HTERT RPE-1 (cell line): Measurements from ENCODE around the gene CEACAM19.
"Not testable (repeated sequence)": the region's sequence is repeated elsewhere in the genome, so short reads cannot be mapped to it uniquely, and the experiment has no call there.

ENCODE experiments used
- in situ Hi-C: fragments of 300-500 bp; cut with MboI; formaldehyde crosslinking; loops from 4 replicates; pipeline ENCODE4 v1.14.3; 2020; ENCODE audit warnings: low sequenced_read_pairs

Gene CEACAM19, protein sequence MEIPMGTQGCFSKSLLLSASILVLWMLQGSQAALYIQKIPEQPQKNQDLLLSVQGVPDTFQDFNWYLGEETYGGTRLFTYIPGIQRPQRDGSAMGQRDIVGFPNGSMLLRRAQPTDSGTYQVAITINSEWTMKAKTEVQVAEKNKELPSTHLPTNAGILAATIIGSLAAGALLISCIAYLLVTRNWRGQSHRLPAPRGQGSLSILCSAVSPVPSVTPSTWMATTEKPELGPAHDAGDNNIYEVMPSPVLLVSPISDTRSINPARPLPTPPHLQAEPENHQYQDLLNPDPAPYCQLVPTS

DNA sequence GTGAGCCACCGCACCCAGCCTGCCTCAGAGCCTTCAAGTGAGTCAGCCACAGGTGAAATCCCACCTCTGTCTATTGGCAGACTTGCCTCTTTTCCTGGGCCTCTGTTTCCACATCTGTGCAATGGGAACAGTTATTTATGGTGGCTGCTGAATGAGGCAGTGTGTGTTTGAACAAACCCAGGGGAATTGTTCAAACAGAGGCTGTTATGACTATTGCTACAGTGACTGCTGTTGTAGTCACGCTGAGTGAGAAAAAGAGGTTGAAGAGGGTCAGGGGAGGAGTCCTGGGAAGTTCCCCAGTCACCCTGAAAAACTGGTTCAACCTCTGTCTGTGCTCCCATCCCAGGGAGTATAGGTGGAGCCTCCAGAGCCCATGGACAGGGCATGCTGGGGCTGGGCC, at the start of gene CEACAM19:
CEACAM19 (plus strand) TSS at position 83 of the 400 bp plus-strand sequence. CDS start 450 bp downstream, outside the sequence.
- in situ Hi-C loops: no loop called here

DNA sequence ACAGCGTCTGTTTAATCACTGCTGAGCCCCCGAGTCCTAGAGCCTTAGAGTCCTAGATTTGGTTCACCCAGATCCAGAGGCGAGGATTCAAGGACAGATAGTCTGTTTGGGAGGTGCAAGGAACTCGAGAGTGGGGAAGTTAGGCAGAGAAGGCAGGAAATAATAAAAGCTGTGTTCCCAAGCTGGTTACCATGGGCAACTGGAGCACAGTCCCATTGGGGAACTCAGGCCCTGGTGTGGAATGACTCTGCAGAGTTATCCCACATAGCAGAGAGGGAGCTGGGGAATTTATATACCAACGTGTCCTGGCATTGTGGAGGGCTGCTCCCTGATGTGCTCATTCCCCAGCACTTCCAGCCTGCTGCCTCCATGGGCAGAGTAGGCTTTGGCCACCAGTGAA, 48.2 kb upstream of the CEACAM19 start:
- in situ Hi-C loops: no loop called here

DNA sequence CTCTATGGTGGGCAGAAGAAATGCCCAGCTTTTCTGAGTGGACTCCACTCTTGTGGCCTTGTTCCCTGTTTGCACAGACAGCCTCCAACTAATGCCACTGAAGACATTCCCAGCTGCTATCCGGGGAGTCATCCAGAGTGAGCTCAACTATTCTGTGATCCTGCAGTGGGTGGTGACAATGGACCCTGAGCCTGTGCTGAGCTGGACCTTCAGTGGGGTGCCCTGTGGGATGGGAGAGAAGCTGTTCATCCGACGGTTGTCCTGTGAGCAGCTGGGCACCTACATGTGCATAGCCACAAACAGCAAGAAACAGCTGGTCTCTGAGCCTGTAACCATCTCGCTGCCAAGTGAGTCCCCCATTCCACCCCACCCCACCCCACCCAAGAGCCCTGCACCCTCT, 47.7 kb upstream of the CEACAM19 start:
- in situ Hi-C loops: no loop called here

DNA sequence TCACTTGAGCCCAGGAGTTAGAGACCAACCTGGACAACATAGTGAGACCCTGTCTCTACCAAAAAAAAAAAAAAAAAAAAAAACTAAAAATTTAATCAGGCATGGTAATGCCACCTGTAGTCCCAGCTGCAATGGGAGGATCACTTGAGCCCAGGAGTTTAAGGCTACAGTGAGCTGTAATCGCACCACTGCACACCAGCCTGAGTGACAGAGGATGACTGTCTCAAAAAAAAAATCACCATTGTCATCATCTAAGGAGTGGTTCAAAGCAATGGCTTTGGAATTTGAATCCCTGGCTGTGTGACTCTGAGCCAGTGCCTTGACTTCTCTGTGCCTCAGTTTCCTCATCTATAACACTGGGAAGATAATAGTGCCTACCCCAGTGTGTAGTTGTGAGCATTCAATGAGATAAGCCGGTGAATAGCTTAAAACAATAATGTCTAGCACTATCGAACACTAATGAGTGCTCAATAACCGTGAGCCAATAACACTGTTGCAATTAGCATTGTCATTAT, 46.4 kb upstream of the CEACAM19 start:
- in situ Hi-C loops: no loop called here

DNA sequence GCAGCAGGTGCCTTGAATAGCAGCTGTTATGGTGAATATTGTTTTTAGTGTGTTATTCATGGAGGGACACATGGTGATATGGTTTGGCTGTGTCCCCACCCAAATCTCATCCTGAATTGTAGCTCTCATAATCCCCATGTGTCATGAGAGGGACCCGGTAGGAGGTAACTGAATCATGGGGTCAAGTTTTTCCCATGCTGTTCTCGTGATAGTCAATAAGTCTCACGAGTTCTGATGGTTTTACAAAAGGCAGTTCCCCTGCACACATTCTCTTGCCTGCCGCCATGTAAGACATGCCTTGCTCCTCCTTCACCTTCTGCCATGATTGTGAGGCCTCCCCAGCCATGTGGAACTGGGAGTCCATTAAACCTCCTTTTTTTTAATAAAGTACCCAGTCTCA, 45.6 kb upstream of the CEACAM19 start:
- in situ Hi-C loops: not testable (repeated sequence)

DNA sequence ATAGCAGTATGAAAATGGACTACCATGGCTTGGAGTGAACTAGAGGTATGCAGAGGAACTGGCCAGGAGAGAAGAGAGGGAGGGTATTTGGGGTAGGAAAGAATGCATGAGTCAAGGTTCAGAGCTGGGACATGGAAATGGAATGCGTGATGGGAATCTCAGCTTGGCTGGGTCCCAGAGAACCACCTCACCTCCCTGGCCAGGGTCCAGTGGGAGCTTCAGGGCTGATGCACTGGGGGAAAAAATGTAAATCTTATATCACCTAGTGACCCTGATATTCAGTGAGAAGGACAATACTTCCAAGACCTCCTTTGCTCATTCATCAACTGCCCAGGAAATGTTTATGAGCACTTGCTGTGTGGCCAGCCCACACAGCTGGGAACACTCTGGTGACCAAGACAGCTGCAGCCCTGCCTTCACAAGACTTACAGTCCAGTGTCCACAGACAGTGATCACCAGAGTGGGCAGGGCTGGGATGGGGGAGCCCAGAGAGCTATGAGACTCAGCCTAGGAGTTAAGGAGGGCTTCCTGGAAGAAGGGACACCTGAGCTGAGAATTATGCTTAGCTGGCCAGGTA, 45.1 kb upstream of the CEACAM19 start:
- in situ Hi-C loops: no loop called here

DNA sequence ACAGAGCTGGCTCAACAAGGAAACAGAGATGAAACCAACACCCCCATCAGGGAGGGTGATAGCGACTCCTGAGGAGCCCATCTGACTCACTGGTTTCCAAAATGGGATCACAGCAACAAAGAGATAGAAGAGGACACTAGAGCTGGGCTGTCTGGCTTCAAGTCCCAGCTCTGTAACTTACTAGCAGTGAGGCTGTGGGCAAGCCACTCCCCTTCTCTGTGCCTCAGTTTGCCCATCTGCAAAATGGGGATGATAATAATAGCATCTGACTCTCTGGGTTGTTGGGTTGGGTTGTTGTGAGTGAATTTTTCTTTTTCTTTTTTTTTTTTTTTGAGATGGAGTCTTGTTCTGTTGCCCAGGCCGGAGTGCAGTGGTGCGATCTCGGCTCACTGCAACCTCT, 43.7 kb upstream of the CEACAM19 start:
- in situ Hi-C loops: no loop called here

DNA sequence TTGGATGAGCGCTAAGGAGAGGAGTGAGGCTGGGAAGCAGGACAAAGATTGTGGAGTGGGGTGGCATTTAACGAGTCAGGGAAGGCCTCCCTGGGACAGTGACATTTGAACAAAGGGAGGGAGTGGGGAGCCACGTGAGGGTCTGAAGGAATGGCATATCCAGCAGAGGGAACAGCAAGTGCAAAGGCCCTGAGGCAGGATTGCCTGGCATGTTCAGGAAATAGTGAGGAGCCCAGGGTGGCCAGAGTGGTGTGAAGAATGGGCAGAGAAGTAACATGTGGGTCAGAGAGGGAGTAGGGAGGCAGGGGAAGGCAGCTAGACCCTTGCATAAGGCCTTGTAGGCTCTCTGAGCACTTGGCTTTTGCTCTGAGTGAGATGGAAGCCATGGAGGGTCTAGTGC, 42.5 kb upstream of the CEACAM19 start:
- in situ Hi-C loops: no loop called here

DNA sequence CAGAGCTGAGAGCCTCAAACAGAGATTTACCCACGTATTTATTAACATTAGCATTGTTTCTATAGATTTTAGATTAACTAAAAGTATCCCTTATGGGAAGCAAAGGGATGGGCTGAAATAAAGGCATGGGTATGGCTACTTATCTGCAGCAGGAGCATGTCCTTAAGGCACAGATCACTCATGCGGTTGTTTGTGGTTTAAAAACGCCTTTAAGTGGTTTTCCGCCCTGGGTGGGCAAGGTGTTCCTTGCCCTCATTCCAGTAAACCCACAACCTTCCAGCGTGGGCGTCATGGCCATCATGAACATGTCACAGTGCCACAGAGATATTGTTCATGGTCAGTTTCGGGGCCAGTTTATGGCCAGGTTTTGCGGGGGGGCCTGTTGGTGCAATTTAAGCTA, 39.7 kb upstream of the CEACAM19 start:
- in situ Hi-C loops: not testable (repeated sequence)

DNA sequence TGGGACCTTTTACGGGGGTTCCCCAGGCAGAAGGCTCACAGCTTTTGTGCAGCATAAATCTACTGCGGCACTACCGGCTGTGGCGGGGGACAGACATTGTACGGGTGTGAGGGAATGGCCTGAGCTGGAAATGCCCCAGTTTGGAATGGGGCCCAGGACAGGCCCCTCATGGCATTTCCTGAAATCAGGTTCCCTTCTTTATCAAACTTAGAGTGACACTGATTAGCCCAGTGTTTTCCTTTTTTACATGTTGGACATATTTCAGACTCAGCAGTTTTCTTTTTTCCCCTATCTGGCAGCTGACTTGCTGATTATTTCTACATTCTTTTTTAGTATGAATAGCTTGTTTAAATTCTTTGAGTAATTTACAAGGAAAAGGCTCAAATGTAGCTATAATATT, 37.2 kb upstream of the CEACAM19 start:
- in situ Hi-C loops: not testable (repeated sequence)

DNA sequence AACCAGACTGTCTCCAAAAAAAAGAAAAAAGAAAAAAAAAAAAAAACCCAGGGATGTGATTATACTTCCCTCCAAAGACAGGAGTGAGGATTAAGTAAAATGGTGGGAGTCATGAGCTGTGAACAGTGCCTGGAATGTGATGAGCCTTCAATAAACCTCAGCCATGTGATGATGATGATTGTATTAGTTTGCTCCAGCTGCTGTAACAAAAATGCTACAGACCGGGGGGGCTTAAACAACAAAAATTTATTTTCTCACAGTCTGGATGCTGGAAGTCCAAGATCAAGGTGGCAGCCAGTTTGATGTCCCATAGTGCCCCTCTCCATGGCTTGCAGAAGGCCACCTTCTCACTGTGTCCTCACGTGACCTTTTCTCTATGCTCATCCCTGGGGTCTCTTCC, 36.5 kb upstream of the CEACAM19 start:
- in situ Hi-C loops: no loop called here

DNA sequence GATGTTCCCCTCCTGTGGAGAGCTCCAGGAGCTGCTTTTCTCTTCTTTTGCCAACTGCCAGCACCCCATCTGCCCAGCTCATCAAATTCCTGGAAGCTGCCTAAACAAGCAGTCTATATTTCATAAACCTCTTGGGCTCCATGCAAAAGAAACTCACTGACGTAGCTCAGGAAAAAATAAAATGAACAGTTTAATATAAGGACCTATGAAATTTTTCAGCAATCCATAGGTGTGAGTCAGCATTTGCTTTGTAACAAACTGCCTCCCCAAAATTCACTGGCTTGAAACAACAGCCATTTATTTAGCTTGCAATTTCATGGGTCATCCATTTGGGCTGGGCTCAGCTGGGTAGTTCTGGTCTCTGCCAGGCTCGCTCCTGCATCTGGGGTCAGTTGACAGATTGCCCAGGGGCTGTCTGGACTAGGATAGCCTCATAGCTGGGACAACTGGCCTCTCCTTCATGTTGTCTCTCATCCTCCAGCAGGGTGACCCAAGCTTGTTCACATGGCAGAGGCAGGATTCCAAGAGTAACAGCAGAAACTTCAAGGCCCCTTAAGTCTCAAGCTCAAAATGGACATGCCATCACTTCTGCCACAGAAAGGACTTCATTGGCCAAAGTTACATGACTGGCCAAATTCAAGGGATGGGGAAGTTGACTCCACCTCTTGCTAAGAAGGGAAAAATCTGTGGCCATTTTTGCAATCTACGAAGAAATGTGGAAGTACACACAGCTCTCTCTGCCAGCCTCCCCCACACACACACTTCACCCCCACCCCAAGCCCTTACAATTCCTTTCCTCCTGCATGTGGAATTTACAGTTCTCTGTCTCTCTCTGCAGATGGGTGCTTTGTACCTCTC, 35.5 kb upstream of the CEACAM19 start:
- in situ Hi-C loops: no loop called here

DNA sequence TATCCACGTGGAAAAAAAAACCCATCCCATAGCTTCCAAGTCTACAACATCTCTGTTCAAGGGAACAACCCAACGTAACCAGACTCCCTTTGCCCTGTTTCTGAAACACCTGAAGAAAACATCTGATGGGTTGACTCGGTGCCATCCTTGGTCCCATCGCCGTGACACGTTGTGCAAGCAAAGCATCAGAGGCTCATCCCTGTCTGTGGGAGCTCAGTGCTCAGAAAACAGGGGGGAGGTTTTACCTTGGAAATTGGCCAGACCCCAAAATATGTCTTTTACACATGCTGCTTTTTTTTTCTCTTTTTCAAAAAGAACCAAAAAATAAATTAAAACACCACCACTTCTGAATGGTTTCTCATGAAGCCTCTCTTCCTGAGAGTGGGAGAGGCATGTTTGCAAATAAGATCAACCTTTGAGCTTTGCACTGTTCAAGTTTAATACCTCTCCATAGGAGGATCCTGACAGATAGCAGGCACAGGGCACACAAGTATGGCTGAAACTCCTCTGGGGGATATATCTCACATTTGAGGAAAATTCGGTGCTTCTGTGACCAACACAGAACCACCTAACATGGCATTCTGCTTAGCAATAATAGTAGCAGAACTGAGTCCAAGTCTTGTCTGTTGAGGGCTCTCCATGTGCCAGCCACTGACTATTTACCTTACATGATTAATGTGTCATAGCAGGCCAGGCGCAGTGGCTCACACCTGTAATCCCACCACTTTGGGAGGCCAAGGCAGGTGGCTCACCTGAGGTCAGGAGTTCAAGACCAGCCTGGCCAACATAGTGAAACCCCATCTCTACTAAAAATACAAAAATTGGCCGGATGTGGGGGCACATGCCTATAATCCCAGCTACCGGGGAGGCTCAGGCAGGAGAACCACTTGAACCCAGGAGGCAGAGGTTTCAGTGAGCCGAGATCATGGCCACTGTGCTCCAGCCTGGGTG, 34.6 kb upstream of the CEACAM19 start:
- in situ Hi-C loops: no loop called here

DNA sequence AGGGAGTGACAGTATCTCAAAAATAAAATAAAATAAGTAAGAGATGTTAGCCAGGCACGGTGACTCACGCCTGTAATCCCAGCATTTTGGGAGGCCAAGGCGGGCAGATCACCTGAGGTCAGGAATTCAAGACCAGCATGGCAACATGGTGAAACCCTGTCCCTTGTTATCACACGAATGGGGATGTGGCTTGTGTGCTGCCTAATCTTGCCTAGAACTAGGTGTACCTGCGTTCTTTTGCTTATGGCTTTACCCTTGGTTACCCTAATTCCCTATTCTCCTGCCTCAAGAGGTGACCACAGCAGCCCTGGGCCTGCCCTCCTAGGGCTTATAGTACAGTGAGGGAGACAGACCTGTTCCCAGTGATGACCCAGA, 33.9 kb upstream of the CEACAM19 start:
- in situ Hi-C loops: no loop called here

DNA sequence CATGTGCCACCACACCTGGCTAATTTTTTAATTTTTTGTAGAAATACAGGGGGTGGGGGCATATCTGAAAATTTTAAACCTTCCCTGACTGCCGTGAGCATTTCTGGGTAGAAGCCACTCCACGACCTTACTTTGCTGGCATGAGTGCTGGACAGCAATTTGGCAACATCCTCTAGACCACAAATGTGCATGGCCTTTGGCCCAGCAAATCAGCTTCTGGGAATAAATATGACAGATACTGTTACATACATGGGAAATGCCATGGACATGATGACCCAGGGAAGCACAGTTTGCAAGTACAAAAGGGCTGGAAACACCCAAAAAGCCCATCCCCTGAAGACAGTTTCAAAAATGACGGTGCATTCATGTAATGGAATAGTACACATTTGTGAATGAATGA, 30.8 kb upstream of the CEACAM19 start:
- in situ Hi-C loops: no loop called here

DNA sequence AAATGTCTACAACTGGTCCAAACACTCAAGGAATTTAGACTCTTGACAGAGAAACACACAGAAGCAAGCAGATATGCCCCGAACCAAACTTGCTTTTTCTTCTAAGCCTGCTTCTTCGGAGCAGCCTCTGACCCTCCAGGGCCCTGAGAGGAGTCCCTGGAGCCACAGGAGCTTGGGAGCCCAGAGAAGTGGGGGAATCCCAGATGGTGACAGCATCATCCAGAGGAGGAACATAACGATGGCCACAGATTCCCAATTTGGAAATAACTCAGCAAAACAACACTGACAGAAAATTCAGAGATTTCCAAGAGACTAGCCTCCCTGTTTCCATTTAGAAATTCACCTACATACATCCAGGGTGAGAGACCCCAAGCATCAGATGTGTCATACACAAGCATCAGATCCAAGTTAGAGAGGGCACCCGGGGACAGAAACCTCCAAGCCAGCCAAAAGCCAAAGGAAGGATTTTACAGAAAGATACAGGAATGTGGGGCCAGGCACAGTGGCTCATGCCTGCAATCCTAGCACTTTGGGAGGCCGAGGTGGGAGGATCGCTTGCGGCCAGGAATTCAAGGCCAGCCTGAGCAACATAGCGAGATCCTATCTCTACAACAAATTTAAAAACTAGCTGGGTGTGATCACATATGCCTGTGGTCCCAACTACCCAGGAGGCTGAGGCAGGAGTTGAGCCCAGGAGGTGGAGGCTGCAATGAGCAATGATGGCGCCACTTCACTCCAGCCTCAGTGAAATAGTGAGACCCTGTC, 29.6 kb upstream of the CEACAM19 start:
- in situ Hi-C loops: no loop called here

DNA sequence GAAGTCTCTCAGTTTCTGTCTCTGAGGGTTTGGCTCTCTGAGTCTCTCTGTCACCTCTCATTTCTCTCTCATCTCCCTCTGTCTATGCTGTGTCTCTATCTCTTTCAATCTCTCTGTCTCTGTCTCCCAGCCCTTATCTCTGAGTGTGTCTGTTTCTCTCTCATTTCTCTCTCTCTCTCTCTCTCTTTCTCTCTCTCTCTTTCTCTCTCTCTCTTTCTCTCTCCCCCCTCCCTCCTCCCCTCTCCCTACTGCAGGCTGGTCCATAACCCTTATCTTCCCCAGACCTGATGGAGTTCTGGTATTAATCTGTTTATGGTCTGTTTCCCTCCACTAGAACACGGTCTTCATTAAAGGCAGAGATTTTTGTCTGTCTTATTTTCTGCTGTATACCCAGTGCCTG, 28.9 kb upstream of the CEACAM19 start:
- in situ Hi-C loops: no loop called here

DNA sequence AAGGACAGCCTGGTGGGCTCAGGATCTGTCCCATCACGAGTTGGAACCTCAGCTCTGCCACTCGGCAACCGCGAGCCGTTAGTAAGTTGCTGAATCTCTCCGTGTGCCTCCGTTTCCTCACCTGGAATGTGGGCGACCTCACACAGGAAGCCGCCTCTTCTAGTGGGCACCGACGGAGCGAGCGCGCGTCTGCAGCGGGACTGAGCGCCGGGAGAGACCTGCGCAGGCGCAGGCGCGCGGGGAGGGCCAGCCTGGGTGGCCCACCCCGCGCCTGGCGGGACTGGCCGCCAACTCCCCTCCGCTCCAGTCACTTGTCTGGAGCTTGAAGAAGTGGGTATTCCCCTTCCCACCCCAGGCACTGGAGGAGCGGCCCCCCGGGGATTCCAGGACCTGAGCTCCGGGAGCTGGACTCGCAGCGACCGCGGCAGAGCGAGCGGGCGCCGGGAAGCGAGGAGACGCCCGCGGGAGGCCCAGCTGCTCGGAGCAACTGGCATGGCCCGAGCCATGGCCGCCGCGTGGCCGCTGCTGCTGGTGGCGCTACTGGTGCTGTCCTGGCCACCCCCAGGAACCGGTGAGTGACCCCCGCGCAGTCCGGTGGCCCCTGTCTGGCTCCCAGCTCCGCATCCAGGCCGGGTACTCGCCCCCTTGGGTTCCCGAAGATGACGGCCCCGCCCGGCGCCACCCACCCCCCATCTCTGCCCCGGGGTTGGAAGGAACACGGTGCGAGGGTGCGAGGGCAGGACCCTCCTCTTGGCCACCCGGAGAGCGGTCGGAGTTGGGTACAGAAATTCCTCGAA, 27.5 kb upstream of the CEACAM19 start, which contains the start of gene PVR:
PVR (plus strand) TSS at position 306 of the 797 bp plus-strand sequence; CDS start at position 493, 187 bp downstream.
- in situ Hi-C loops: no loop called here
